IPS DF 4.7 (cell line): ENCODE measurements around the gene TP53.
"Not testable (repeated sequence)": the region's sequence is repeated elsewhere in the genome, so short reads cannot be mapped to it uniquely, and the experiment has no call there.

Source experiments
- DNase-seq: peaks from one replicate; pipeline ENCODE4 v3.0.0-alpha.2; 2013; ENCODE audit warnings: low spot score; ENCODE audit errors: extremely low read depth

The TP53 gene

DNA sequence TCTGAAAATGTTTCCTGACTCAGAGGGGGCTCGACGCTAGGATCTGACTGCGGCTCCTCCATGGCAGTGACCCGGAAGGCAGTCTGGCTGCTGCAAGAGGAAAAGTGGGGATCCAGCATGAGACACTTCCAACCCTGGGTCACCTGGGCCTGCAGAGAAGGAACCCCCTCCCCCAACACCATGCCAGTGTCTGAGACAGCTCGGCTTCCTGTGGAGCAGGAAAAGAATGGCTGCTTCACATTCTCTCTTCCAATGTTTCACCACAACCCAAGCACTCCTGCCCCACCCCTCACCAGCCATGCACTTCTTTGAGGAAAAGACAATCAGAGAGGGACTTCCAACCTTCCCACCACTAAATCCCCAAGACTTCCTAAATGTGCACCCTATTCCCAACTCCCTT, 10.8 kb downstream of the TP53 start:
- DNase-seq = peak; percentile 41

DNA sequence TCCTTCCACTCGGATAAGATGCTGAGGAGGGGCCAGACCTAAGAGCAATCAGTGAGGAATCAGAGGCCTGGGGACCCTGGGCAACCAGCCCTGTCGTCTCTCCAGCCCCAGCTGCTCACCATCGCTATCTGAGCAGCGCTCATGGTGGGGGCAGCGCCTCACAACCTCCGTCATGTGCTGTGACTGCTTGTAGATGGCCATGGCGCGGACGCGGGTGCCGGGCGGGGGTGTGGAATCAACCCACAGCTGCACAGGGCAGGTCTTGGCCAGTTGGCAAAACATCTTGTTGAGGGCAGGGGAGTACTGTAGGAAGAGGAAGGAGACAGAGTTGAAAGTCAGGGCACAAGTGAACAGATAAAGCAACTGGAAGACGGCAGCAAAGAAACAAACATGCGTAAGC, 12.4 kb downstream of the TP53 start:
- DNase-seq = no peak

DNA sequence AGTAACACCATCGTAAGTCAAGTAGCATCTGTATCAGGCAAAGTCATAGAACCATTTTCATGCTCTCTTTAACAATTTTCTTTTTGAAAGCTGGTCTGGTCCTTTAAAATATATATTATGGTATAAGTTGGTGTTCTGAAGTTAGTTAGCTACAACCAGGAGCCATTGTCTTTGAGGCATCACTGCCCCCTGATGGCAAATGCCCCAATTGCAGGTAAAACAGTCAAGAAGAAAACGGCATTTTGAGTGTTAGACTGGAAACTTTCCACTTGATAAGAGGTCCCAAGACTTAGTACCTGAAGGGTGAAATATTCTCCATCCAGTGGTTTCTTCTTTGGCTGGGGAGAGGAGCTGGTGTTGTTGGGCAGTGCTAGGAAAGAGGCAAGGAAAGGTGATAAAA, 14.1 kb downstream of the TP53 start:
- DNase-seq = peak; percentile 53

DNA sequence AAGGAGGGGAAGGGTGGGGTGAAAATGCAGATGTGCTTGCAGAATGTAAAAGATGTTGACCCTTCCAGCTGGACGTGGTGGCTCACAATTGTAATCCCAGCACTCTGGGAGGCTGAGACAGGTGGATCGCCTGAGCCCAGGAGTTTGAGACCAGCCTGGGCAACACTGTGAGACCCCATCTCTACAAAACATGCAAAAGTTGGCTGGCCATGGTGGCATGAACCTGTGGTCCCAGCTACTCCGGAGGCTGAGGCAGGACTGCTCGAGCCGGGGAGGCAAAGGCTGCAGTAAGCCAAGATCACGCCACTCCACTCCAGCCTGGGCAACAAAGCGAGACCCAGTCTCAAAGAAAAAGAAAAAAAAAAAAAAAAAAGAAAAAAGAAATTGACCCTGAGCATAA, 18.8 kb downstream of the TP53 start:
- DNase-seq = no peak

DNA sequence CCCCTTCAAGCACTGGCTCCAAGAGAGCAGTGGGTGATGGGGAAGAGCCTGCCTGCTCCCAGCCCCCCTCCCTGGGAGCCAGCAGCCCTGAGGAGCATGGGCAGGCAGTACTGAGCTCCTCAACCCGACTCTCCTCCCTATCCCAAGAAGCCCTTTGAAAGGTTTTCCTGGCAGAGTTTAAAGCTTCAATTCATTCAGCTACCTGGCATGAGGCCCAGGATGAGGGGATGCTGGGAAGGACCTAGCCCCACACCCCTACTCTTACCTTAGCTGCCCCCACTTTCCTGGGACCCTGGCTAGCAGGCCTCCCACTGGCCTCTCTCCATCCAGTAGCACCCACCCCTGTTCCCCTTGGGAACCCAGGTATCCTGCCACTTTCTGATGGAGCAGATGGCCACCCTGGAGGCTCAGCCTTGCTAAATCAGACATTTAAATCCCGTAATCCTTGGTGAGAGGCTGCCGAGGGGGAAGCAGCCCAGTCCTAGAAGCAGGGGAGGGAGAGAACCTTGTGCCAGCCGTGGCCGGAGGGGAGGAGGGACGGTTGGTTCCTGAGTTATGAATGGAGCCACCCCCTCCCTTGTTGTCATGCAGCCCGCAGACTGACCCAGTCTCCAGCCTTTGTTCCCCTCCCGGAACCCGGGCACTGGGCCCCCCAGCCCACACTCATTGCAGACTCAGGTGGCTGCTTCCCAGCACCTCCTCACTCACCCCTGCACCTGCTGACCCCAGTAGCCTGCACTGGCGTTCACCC, 19.5 kb downstream of the TP53 start:
- no peak for DNase-seq

DNA sequence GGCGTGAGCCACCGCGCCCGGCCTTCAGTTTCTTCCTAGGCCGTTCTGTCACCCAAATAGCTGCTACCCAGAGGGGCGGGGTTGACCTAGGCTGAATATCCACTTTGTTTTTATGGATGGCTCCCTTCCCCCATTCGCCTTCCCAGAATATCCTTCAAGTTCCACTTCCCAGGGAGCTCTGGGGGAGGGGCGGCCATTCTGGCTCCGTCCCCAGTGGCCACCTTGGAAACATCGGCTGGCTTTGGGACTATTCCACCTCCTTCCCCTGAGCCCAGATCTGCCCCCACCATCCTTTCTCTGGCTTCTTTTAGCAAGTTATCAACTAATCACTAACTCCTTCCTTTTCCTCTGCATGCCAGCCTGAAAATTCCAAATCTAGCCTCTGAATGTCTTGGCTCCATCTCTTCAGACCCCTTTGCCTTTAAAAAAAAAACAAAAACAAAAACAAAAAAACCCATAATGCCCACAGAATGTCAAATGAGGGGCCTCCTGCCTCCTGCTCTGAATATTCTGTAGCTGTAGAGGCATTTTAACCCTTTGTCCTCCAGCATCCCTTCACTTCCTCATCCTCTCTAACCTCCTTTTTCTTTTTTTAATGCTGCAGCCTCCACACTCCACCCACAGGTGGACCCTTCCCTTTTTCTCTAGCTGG, 30.2 kb downstream of the TP53 start:
- DNase-seq = peak; percentile 92

DNA sequence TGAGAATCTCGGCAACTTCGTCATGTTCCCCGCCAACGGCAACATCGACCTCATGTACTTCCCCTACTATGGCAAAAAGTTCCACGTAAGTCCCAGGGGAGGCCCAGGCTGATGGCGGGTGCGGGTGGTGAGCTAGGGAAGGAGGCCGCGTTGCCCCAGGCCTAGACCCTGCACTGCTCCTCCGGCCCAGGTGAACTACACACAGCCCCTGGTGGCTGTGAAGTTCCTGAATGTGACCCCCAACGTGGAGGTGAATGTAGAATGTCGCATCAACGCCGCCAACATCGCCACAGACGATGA, 31.8 kb downstream of the TP53 start:
- DNase-seq = no peak

DNA sequence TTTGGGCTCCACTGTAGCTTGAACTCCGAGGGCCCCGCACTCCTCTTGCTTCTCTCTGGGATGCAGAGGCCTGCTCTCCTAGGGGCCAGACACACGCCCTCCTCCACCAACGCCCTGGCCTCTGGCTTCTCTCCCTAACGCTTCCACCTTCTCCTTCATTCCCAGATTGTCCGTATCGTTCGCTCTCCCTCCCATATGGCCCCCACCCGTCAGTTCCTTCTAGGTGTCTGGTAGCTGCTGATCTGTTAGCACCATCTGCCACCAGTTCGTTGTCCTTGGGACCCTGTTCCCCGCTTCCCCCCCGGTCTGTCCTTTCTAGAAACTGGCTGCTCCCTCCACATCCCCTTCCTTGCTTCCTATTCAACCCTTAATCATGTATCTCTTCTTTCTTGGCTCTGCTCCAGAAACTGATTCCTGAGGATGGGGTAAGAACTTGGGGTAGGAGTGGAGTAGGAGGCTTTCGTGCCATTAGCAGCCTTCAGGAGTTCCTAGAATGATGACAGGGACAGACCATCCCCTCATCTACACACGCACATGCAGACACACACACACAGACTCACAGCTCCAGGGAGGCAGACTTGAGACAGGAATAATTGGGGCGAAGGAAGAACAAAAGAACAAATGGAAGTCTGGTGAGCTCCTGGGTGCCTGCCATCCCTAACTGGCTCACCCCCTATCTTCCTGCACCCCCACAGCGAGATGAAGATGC, 32.3 kb downstream of the TP53 start:
- DNase-seq = no peak

DNA sequence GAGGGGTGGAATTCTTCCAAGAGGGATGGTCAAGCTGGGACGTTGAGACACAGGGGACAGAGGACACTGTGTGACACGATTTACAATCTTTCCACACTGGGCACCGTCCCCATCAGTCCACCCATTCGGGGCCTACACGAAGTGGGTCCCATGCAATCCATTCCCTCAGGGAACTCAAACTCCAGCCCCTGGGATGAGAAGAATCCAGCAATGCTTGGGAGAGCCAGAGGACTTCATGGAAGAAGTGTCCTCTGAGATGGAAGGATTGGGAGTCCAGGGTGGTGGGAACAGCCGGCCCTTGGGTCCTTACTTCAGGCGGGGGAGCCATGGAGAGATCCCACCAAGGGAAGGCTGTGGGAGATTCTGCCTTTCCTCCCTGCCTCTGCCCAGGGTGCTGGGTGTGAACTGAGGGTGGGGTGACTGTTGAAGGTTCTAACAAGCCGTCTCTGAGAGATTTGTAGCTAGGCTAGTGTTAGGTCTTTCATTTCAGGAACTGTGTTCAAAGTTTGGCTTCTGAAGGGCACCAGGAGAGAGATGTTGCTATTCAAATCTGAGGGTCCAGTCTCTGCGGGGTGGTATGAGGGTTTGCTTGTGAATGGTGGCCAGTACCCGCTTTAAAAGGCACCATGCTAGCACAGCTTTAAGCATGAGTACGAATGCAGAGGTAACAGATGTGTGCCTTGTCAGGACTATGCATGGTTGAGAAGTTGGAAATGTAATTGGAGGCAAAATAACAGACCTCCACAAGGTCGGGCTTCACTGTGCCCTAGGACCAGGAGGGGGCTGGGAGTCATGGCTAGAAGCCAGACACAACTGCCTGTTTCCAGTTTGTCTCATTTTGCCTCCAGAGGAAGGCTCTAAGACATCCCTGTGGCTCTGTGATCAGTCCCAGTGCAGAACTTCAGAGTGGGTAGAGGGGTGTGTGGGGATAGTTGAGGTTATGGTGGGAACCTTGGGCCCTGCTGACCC, 34.6 kb downstream of the TP53 start:
- DNase-seq = no peak

DNA sequence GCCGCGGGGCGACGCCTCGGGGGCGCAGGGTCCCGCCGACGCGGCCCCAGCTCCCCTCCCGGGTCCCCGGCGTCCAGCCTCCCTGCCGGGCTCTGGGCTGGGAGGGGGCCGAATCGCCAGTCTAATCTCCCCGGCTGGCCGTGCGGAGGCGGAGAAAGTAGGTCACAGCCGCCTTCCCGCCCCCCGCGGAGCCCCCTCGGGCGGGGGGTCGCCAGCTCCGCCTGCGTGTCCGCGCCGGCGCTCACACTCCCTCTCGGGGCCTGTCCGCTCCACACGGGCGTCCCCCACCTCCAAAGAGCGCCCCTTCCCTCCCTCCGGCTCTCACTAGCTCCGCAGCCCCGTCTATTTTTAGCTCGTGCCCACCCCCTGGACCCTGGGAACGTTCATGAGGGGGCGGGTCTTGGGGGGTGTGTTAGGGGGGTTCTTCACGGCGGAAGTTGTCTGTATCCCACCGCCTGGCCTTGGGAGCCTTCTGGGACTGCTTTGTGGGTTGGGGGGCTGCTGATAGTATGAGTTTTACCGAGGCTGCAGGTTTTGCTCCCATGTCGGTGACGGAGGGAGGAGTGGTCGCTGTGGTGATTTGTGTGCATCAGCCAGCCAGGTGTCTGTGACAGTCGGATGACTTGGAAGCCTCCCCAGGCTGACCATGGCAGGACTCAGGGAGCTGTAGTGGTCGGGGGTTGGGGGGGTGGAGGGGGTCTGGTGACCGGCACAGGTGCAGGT, 35.5 kb downstream of the TP53 start:
- no peak for DNase-seq

DNA sequence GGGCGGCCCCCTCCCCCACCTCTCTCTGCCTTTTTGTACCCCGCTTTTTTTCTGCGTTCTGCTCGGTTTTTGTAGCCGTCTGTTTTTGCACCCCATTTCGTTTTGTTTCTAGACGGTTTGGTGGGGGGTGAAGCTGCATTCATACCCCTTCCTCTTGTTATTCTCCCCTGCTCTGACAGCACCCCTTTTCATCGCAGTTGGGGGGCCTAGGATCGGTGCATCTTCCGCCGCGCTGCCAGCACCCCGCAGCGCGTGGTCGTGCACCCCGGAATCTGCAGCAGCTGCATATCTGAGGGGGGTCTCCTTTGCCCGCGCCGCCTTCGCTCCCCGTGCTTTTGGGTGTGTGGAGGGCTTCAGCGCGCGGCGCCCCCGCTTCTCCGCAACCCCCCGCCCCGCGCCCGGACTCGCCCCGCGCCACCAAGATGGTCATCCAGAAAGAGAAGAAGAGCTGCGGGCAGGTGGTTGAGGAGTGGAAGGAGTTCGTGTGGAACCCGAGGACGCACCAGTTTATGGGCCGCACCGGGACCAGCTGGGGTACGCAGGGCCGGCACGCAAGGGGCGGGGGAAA, 36.1 kb downstream of the TP53 start:
- no peak for DNase-seq

DNA sequence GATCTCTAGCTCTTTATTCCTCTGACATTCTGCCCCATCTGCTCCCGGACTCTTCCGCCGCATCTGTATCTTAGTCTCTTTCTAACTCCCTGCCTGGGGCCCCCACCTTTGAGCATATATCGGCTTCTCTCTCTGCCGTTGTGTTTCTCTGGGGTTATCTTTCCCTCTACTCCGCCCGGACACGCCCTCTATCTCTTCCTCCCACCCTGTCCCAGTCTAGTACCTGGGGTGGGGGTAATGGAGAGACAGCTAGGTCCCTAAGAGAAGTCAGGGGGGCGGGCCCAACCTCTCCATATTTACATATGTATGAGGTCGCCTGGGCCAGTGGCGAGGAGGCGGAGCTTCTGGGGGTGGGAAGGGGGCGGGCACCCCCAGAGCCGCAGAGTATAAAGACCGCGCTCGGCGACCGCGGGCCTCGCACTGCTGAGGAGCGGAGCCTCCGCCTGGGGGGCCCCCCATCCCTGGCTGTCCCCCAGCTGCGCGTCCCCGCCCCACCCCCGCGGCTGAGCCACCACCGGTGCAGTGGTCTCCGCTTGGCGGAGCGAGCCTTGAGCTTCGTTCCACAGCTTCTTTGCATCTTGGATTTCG, 36.7 kb downstream of the TP53 start, which contains the start of gene ATP1B2:
Gene ATP1B2 (plus strand): TSS at position 418 of the 588 bp plus-strand sequence. CDS start 593 bp downstream, outside the sequence.
- DNase-seq = no peak

DNA sequence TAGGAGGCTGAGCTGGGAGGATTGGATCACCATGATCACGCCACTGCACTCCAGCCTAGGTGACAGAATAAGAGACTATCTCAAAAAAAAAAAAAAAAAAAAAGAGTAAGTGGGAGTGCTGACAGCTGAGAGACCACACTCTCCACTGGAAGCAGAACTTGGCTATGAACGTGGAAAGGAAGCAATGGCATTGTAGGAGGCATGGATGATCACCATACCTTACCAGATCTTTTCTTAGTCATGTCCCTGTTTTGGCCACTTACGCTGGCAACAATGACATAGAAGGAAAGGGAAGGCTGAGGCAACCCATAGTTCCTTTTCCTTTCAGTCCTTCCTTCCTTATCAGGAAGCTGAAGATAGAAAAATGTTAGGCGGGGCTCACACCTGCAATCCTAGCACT, 40.3 kb downstream of the TP53 start:
- DNase-seq = no peak

DNA sequence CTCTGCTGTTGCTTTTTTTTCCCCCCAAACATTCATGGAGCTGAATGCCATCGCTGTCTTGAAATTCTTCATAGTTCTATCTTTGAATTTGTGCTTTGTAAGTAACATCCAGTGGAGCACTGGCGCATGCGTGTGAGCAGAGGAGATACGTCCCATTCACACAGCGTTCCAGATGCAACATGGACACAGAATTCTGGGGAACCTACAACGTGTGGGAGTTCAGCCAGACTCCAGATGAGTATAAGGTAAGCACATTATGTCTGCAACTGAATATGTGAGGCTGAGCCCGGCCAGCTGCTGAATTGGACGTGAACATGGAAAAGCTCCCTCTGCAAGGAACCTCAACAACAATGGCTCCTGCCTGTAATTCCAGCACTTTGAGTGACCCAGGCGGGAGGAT, 40.8 kb downstream of the TP53 start:
- no peak for DNase-seq

DNA sequence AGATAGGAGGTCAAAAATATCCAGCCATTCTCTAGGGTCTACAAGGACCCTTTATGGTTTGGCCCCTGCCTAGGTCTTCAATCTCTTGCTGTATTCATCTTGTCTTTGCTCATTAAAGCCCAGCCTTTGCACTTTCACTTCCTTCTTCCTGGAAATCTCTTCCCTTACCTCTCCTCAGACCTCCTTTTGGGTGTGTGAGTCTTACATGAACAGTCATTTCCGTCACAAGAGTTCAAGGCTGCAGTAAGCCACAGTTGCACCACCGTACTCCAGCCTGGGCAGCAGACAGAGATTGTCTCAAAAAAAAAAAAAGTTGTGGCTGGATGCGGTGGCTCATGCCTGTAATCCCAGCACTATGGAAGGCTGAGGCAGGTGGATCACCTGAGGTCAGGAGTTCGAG, 42.5 kb downstream of the TP53 start:
- DNase-seq = no peak

DNA sequence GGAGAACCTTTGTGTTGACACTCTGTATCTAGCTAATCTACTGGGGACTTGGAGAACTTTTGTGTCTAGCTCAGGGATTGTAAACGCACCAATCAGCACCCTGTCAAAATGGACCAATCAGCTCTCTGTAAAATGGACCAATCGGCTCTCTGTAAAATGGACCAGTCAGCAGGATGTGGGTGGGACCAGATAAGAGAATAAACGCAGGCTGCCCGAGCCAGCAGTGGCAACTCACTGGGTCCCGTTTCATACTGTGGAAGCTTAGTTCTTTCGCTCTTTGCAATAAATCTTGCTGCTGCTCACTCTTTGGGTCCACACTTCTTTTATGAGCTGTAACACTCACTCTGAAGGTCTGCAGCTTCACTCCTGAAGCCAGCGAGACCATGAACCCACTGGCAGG, 45.7 kb downstream of the TP53 start:
- not testable (repeated sequence) for DNase-seq

DNA sequence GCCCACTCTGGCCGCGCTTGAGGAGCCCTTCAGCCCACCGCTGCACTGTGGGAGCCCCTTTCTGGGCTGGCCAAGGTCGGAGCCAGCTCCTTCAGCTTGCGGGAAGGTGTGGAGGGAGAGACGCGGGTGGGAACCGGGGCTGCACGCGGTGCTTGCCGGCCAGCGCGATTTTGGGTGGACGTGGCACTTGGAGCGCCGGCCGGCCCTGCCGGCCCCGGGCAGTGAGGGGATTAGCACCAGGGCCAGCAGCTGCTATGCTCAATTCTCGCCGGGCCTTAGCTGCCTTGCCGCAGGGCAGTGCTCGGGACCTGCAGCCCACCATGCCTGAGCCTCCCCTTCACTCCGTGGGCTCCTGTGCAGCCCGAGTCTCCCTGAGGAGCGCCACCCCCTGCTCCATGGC, 46.5 kb downstream of the TP53 start:
- no peak for DNase-seq

DNA sequence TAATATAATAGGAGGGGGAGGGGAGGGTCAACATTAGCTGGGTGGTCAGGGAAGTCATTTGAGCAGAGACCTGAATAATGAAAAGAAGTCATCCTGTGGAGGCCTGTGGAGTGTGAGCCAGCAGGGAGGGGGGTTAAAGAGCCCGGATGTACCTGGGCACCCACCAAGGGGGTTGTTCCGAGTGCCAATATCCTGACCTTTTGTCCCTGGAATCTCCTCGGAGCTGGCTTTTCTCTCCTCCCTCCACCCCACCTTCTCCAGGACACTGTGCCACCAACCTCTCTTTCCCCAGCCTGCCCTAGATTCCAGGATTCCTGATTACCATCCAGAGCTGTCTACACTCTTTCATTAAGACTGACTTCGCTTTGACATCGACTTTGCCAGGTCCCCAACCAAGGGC, 51.1 kb downstream of the TP53 start:
- DNase-seq = no peak

DNA sequence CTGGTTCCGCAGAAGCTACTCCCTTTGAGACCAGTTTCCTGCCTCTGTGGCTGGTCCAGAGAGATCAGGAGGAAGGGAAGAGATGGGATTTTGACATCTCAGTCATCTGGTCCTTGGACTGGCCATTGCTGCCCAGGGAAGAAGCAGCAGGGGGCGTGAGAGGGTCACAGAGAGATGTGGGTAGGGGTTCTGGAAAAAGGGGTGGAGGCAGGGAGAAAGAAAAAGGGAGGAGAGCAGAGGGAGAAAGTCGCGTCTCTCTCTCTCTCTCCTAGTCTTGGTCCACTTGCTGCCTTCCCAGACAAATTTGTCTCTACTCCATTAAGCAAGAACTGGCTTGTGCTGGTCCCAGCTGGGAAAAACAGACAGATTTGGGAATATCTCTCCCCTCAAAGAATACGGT, 52.9 kb downstream of the TP53 start:
- DNase-seq = no peak

DNA sequence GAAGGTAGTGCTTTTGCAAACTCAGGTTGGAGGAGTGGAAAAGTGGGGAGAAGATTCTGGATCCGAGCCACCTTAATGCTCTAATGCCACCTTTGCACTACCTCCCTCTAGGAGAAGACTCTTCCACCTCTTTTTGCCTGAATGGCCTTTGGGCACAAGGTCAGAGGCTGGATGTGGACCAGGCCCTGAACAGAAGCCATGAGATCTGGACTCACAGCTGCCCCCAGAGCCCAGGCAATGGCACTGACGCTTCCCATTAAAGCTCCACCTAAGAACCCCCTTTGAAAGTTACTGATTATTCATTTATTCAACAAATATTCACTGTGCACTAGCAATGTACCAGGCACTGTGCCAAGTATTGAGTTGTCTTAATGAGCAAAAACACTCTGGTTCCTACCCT, 54.2 kb downstream of the TP53 start:
- no peak for DNase-seq
